Heart left ventricle (tissue), 16 donors: ENCODE measurements around the gene MGAM2. TPM values are rescaled to one million over a fixed set of nuclear protein-coding genes. Genes with fewer than 3 reads are reported as not detected.

Experiments
- ATAC-seq, 4 donors: fragments of 200-7000 bp; cut with Tn5 transposase; one replicate each; pipeline ENCODE4 v1.9.1; 2020 to 2022; ENCODE audit warnings: moderate library complexity in 4 of 4, mild to moderate bottlenecking in 3 of 4, moderate number of reproducible peaks in 1 of 4
- DNase-seq, 5 donors: peaks; one replicate each; pipeline ENCODE4 v3.0.0-alpha.2; 2020
- H3K27ac ChIP-seq, 12 donors: fragments of 200-600 bp; sonication (generic) in 4 of 12; one replicate each; pipeline versions ENCODE4 v1.5.0 to v1.8.0; 2016 to 2022; ENCODE audit warnings: mild to moderate bottlenecking in 2 of 12
- H3K27me3 ChIP-seq, 9 donors: fragments of 200-600 bp; sonication (generic) in 2 of 9; one replicate each; pipeline versions ENCODE4 v1.5.1 to v1.8.0; 2016 to 2022; ENCODE audit warnings: mild to moderate bottlenecking in 3 of 9
- H3K36me3 ChIP-seq, 9 donors: fragments of 200-600 bp; sonication (generic) in 2 of 9; one replicate each; pipeline versions ENCODE4 v1.5.0 to v1.8.0; 2018 to 2022; ENCODE audit warnings: mild to moderate bottlenecking in 2 of 9
- H3K4me1 ChIP-seq, 12 donors: fragments of 200-600 bp; sonication (generic) in 4 of 12; one replicate each; pipeline versions ENCODE4 v1.5.0 to v1.8.0; 2016 to 2022; ENCODE audit warnings: mild to moderate bottlenecking in 3 of 12
- H3K4me3 ChIP-seq, 12 donors: fragments of 200-600 bp; sonication (generic) in 4 of 12; one replicate each; pipeline versions ENCODE4 v1.5.0 to v1.8.0; 2017 to 2022; ENCODE audit warnings: mild to moderate bottlenecking in 9 of 12, moderate library complexity in 4 of 12
- H3K9me3 ChIP-seq, 12 donors: fragments of 200-600 bp; sonication (generic) in 4 of 12; one replicate each; pipeline versions ENCODE4 v1.5.0 to v1.8.0; 2016 to 2022; ENCODE audit warnings: mild to moderate bottlenecking in 1 of 12
- POLR2A ChIP-seq, 2 donors: fragments of 450-650 bp; IDR thresholded peaks; one replicate each; pipeline ENCODE4 v1.6.1; 2017; ENCODE audit warnings: antibody characterized with exemption in 2 of 2, mild to moderate bottlenecking in 2 of 2, moderate library complexity in 2 of 2
- WGBS, 4 donors: extraction: QIAGEN DNeasy Blood & Tissue Kit in 2 of 4; methylation state at CpG; one replicate each; pipeline versions ENCODE4 v1.1.5 to v1.1.7; 2013 to 2018; 5-methylcytosine and 5-hydroxymethylcytosine counted together
- intact Hi-C, 10 donors: fragments of 100-400 bp; cut with DNase I; formaldehyde crosslinking; loops; one replicate each; pipeline versions ENCODE4 v1.11.1 to v1.14.2; 2022
- polyA plus RNA-seq, 2 donors: library from polyadenylated mRNA; stranded (reverse); fragments of 200-250 nt; gene quantifications; one replicate each; pipeline ENCODE4 v1.2.3, GENCODE V29; 2013
- total RNA-seq, 9 donors: library from RNA; depleted of rRNA in 2 of 9; stranded (reverse); fragments of >200 nt in 2 of 9; fragmentation: NEBNext Ultra II Directional in 3 of 9; extraction: Animal tissue kit (Norgen Biotek cat#: 25700) in 3 of 9; gene quantifications; one replicate each; pipeline versions ENCODE4 v1.1.0 to v1.2.4, GENCODE V29; 2016 to 2023
- TF ChIP-seq, protein P1 (sequence below), 12 donors: fragments of 200-600 bp; sonication (generic) in 4 of 12; IDR thresholded peaks; one replicate each; pipeline versions ENCODE4 v1.5.0 to v1.8.0; 2018 to 2022; ENCODE audit warnings: antibody characterized with exemption in 12 of 12, mild to moderate bottlenecking in 5 of 12
- donor health status: ischemic (EF 13 %, LVEDD 7.1; RV severe dilation, severe dysfunction).
- donor health status: healthy with polysubstance abuse.
- donor health status: DM: no; HTN: yes; CAD: no.
- donor health status: DM: no; HTN: no; CAD: no.
- donor health status: ischemic (EF 25% LVEDD 6.9; RV normal size, moderate dysfunction).
- donor health status: ischemic (EF 25% LVEDD 5.7; RV mildly dilated, moderate dysfunction).
- donor health status: healthy.
- donor health status: DM: yes; HTN: yes; CAD: no.
- donor health status: ischemic (EF 35%, LVEDD 5.7; RV mildly dilated, moderate dysfunction).
- donor health status: nonischemic (EF 11% LVEDD 7.7; RV severe dilation, severe dysfunction).
- donor health status: DM: yes; HTN: yes; CAD: no.
- donor health status: PGD.
- donor health status: ischemic (EF 29% LVEDD 5.4; RV normal size, mild dysfunction).
- donor health status: nonischemic (EF 23%, LVEDD 6.1; RV moderate dilation, normal function).

MGAM2 gene
- total and polyA plus RNA-seq, 11 donors: 0.01 to 0.13 (median 0.07) TPM; not detected in 4

DNA sequence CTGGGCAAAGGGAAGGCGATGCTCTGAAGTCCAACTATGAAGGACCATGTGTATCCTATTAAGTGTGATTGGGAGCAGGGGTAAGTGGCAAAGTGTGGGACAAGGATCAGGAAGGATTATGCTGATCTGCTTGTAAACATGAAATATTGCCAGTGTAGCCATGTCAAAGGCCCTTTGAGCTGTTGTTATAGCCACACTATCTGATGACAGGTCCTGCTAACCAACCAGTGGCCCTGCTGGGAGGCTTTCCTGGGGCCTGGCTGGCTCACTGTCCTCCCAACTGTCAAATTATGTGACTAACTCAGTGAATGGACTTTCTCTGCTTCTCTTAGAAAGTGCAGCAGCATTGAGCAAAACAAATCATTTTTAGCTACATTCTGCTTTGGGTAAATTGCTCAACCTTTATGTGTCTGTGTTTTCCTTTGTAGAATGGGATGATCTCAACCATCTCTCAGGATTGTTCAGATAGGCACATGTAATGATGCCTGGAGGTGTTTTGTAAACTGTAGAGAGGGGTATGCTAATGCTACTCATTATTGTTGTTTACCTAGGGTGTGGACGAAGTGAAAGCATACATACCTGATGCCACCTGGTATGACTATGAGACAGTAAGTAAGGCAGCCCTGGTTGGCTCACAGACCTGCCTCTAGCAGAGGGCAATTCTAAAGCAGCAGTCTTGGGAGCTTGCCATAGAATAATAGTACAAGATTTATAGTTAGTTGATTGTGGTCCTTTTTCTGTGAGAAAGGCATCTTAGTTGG, 47.4 kb downstream of the MGAM2 start:
- H3K36me3 ChIP-seq: no peaks in the 10 kb centered on the region
- ATAC-seq: no peak
- no peak overlapping the region for H3K27ac ChIP-seq
- 60 to 76% (median 62%) methylated on average over 2 of the region's 2 CpGs for WGBS, 4 donors
- H3K9me3 ChIP-seq: no peaks in the 10 kb centered on the region
- H3K27me3 ChIP-seq: no peaks in the 10 kb centered on the region
- no peak for DNase-seq
- H3K4me3 ChIP-seq: no peak overlapping the region
- TF ChIP-seq POLR2A (IDR thresholded peaks at IDR 0.05): no peak
- TF ChIP-seq, protein P1, sequence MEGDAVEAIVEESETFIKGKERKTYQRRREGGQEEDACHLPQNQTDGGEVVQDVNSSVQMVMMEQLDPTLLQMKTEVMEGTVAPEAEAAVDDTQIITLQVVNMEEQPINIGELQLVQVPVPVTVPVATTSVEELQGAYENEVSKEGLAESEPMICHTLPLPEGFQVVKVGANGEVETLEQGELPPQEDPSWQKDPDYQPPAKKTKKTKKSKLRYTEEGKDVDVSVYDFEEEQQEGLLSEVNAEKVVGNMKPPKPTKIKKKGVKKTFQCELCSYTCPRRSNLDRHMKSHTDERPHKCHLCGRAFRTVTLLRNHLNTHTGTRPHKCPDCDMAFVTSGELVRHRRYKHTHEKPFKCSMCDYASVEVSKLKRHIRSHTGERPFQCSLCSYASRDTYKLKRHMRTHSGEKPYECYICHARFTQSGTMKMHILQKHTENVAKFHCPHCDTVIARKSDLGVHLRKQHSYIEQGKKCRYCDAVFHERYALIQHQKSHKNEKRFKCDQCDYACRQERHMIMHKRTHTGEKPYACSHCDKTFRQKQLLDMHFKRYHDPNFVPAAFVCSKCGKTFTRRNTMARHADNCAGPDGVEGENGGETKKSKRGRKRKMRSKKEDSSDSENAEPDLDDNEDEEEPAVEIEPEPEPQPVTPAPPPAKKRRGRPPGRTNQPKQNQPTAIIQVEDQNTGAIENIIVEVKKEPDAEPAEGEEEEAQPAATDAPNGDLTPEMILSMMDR (IDR thresholded peaks at IDR 0.05): no peak
- intact Hi-C loops: no loop called here
- no peaks in the 10 kb centered on the region for H3K4me1 ChIP-seq

DNA sequence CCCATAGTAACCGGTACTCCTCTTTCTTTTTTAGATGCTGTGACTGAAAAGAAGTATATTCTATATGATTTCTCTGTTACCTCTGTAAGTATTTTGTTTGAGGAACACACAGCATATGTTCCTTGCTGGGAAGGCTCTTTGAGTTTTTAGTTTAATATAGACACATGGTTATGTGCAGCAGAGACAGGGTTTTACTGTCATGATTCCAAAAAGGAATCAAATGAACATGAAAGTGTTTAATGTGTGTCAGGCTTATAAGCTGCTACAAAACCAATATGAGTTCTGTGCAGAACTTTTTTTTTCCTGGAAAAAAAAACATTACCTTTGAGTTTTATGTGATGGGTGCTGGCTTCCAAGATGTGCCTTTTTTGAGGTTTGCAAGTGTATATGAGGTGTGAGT, 50.4 kb downstream of the MGAM2 start:
- no peak for TF ChIP-seq POLR2A (IDR thresholded peaks at IDR 0.05)
- TF ChIP-seq, protein P1 (IDR thresholded peaks at IDR 0.05): no peak
- Histone ChIP-seq H3K27me3 (no peaks in the 10 kb centered on the region), H3K27ac (no peak overlapping the region), H3K9me3 (no peaks in the 10 kb centered on the region), H3K4me3 (no peak overlapping the region), H3K36me3 (no peaks in the 10 kb centered on the region), H3K4me1 (no peaks in the 10 kb centered on the region)
- intact Hi-C loops: no loop called here
- ATAC-seq (no peak), DNase-seq (no peak)
- WGBS, 4 donors: 81 to 92% (median 85%) methylated on average over 1 of the region's 1 CpG

DNA sequence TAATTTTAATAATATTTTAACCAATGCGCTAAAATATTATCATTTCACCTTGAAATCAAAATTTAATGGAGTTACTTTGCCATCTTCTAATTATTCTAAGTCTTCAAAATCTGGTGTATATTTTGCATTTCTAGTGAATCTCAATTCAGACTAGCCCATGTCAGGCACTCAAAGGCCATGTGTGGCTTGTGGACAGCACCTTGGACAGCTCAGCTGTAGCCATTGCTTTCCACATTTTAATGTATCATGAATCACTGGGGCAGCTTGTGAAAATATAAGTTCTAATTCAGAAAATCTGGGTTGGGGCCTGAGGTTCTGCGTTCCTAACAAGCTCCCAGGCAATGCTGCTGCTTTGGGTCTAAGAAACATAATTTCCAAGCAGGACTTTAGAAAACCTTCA, 57.2 kb downstream of the MGAM2 start:
- ATAC-seq (no peak), DNase-seq (no peak)
- Histone ChIP-seq H3K27ac (no peak overlapping the region), H3K36me3 (no peaks in the 10 kb centered on the region), H3K4me3 (no peak overlapping the region), H3K27me3 (no peaks in the 10 kb centered on the region), H3K4me1 (no peaks in the 10 kb centered on the region), H3K9me3 (peaks cover 0 to 4% (median 0%) of the 10 kb centered on the region in 12 donors)
- TF ChIP-seq POLR2A (IDR thresholded peaks at IDR 0.05): no peak
- TF ChIP-seq, protein P1 (IDR thresholded peaks at IDR 0.05): no peak
- WGBS, 4 donors: 79 to 95% (median 83%) methylated on average over 2 of the region's 2 CpGs
- intact Hi-C loops: no loop called here

DNA sequence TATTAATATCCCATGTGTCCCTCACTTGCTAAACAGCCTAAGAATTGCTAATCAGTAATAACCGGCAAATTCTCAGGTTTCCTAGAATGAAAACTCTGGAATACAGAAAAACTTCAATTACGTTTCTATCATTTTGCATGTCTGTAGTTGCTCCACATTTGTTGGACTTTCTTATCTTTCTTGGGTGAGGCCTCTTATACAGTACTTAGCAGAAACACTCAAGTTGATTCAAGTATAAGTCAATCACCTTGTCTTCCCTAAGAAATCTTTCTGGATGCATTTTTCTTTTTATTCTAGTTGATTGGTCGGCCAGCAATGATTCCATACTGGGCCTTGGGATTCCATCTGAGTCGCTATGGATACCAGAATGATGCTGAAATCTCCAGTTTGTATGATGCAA, 61.4 kb downstream of the MGAM2 start:
- ATAC-seq (no peak), DNase-seq (no peak)
- Histone ChIP-seq H3K9me3 (peaks cover 0 to 8% (median 0%) of the 10 kb centered on the region in 12 donors), H3K36me3 (no peaks in the 10 kb centered on the region), H3K27me3 (no peaks in the 10 kb centered on the region), H3K4me1 (no peaks in the 10 kb centered on the region), H3K4me3 (no peak overlapping the region), H3K27ac (no peak overlapping the region)
- TF ChIP-seq, protein P1 (IDR thresholded peaks at IDR 0.05): no peak
- no peak for TF ChIP-seq POLR2A (IDR thresholded peaks at IDR 0.05)
- intact Hi-C loops: no loop called here
- WGBS, 4 donors: 65 to 74% (median 73%) methylated on average over 4 of the region's 4 CpGs
